NCI-H460 (cell line): ENCODE data around the gene ATXN7. TPM values are rescaled to one million over a fixed set of nuclear protein-coding genes. Genes with fewer than 3 reads are reported as not detected.

Source experiments
- DNase-seq: peaks from one replicate; pipeline ENCODE4 v3.0.0-alpha.2; 2016; ENCODE audit warnings: low read depth; ENCODE audit errors: extremely low read depth
- total RNA-seq: library from RNA; depleted of rRNA; stranded (reverse); fragments of >200 nt; shearing (Covaris generic); gene quantifications from 2 replicates; pipeline ENCODE4 v1.2.3, GENCODE V29; 2014

ATXN7 gene
- total RNA-seq, 1 experiment from 2014 or later, result 17.5 TPM

GRCh38 chr3:63905731-63906620 lies 42.3 kb downstream of the ATXN7 start:
- no peak for DNase-seq

DNA sequence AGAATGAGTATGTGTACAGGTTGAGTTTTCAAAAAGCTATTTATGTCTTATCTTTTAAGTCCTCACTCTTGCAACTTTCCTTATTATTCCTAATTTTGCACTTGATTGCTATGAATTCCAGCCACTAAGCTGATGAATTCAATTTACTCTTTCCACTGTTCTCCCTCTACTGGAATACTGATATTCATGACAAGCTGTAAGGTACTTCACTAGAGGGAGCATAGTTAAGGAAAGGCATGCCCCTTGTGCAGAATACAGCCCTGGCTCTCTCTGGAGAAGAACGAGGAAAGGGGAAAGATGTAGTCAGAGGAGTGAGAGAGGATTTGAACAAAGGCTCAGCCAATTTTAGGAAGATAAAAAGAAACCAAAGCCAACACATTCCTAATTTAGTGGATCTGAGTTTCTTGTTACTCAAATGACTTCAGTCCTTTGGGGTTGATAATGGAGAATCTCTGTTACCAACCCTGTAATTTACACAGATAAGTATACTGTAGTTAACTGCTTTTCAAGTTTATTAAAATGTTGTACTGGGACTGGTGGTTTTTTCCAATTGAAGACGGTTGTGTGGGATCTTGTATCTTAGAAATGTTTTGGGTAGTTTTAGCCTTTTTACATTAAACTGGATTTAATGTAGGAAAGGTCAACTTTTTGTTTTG lies 44.5 kb downstream of the ATXN7 start:
- DNase-seq, result no peak

DNA sequence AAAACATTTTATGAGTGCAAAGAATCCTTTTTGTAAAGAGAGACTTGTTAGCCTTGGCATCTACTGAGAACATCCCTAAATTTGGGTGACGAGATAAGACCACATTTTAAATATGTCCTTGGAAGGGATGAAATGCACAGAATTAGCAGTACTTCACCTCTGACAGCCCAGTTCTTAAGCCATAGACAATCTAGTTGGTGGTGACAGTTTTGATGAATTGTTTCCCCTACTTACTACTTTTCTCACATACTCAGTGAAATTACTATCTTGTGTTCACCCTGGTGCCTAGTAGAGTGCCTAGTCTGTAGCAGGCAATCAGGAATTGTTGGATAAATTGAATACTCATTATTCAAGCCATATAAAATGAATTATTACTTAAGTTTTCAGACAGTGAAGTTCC lies 45.1 kb downstream of the ATXN7 start:
- DNase-seq, result no peak

DNA sequence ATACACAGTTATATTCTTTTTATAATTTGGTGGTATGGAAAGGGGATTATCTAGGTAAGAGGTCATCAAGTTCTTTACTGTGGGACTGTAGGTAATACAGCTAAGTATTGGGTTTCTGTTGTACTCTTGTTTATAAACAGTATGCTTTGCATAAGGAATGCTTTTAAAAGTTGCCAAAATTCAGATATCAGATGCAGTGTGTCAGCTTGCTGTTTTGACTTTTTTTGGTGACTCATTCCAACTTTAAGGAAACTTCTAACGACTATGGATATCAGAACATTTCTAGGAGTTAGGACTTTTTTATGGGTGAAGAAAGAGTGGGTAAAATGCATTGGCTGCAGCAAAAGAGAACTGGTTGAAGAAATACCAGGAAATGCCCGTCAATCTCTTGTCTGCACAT lies 45.8 kb downstream of the ATXN7 start:
- DNase-seq, result no peak

DNA sequence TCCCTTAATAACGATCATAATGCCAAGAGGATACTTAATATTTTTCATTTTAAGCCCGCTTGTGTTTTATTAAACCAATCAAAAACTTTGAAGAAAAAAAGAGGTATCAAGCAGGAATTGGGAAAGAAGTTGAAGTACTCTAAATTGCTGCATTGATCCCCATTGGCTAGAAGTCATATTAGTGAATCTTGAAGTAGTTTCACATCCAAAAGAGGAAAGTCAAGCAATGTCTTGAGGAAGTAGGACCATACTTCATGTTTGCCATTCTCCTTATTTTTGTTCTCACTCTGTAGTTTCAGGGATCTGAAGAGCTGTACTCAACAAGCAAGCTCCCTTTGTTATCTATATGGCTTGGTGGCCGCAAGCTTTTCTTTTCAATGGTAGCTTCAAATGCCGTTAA lies 46.3 kb downstream of the ATXN7 start:
- DNase-seq, result no peak

DNA sequence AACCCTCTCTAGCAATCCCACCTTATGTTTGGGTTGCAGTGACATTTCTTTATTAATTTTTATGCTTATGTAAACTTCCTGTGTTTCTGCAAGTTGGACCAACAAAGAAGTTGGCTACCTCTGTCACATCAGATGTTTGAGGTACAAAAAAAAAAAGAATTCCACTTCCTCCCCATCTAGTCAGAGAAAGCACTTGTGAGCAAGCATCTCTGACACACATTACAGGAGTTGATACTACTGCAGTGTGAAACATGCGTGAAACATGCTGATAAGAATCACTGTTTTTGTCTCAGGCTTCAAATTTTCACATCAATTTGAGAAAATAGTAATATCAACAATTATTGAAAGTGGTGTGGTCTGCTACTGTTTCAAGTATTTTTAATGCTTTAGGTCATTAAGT lies 47.2 kb downstream of the ATXN7 start:
- DNase-seq, result no peak

- DNase-seq, result no peak
Observed at GRCh38 chr3:63911509-63911872, 47.8 kb downstream of the ATXN7 start.

- DNase-seq, result peak; percentile 69
Observed at GRCh38 chr3:63911873-63912767, 48.5 kb downstream of the ATXN7 start, which contains the start of gene SCAANT1. SCAANT1 (minus strand) TSS chr3:63912383.

DNA sequence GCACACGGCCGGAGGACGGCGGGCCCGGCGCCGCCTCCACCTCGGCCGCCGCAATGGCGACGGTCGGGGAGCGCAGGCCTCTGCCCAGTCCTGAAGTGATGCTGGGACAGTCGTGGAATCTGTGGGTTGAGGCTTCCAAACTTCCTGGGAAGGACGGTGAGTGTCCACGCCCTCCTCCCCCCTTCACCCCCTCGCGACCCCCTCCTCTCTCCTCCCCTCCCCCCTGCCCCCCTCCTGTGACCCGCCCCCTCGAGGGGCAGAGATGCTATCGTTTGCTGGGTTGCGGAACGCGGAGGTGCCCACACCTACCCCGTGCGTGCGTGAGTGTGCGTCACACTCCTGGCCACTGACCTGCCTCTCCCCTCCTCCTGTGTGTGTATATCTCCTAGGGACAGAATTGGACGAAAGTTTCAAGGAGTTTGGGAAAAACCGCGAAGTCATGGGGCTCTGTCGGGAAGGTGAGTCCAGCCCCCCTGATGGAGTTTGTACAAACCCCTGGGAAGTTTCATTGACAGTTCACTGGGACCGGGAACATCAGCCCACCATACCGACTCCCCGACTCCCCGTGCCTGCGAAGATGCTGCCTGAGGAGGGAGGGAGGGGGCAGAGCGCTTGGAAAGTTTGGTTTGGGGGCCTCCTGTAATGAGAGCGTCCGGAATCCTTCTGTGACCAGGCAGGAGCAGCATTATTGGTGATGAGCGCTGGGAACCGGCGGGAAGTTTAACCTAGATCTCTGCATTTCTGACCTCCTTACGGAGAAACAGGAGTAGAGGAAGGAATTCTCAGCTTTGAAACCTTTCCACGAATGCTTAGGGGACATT lies 49.3 kb downstream of the ATXN7 start:
- peak; percentile 24 for DNase-seq

DNA sequence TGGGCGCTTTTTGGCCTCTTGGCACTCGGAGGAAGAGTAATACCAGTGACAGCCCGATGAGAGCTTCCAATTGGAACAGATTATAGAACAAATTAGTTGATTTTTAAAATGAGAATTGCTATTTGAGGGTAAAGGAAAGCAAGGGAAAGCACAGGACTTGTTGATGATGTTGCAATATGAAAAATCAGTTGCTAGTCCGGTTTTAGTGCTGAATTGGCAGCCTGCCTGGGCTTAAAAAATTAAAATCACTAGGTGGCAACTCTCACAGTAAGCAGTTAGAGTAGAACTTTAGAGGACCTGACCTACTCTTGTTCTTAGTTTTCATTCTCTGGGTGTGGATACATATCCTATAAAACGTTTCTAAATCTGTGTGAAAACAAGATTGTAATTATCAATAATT lies 50.6 kb downstream of the ATXN7 start:
- no peak for DNase-seq

- no peak for DNase-seq
Observed at GRCh38 chr3:63918321-63918720, 54.7 kb downstream of the ATXN7 start.

- no peak for DNase-seq
Observed at GRCh38 chr3:63920001-63920400, 56.3 kb downstream of the ATXN7 start.

GRCh38 chr3:63921741-63922482 lies 58.2 kb downstream of the ATXN7 start:
- DNase-seq, result no peak

DNA sequence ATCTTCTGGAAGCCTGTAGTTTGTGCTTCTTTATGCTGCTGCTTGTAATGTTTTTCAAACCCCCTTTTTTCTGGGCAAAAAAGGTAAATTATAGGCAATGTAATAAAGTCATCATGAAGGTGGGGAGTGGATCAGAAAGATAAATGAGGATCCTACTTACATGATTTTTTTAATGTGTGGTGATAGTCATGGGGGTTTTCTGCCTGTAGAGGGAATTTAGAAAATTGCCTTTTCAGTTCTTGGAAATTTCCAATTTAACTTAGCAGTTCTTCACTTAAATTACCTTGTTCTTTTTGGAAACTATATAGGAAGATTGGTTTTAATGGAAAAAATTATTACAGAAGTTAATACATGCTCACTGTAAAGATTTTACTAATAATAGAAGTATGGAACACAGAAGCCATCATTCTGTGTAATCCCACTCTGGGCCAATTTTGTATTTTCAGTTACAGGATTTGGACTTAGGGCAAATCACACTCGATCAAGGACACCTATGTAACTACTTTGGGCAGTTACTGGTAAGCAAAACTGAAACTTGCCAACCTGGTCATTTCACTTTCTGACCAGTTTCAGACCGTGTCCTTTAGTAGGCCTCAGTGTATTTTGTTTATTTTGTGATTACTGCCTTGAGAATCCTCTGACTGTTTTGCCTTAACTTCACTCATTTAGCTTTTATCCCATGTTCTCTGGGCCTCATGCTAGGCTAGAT lies 59.0 kb downstream of the ATXN7 start:
- DNase-seq, result no peak

DNA sequence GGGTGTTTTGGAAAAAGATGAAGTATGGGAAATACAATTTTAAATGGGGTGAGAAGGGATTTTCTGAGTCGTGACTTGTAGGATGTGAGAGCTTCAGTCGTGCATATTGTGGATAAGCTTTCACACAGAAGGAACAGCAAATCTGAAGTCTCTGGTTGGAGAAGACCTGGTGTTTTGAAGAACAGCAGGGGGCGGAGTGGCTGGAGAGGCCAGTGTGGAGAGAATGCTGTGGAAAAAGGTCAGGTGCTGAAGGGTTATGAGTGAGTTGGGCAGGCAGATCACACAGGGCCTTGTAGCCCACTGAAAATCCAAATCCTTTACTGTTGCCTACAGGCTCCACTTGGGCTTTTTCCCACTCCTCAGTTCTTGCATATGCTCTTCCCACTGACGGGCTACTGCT lies 62.6 kb downstream of the ATXN7 start:
- no peak for DNase-seq

GRCh38 chr3:63927422-63928280 lies 64.0 kb downstream of the ATXN7 start:
- no peak for DNase-seq

DNA sequence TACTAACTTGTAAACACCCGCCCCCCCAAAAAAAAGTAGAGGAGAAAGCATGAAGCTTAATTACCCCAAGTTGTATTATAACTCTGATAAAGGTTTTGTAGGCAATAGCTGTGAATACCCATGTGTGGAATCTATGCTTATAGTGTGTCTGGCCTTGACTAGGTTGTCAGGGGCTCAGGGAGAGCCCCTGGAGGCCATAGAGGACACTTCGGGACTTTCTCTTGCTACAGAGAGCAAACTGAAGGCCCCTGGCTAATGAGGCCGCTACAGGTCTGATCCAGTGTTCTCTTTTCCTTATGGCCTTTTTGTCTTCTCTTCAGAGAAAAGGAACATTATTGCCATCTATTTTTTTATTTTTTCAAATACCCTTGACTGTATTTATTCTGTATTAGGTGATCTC lies 67.6 kb downstream of the ATXN7 start:
- DNase-seq, result no peak
